HEK293T (cell line): ENCODE measurements around the gene REC8.

Experiments used
- BHLHE40 ChIP-seq: fragments of 450-650 bp; IDR thresholded peaks from 2 replicates; pipeline ENCODE4 v1.6.1; 2016; ENCODE audit warnings: mild to moderate bottlenecking, moderate library complexity, borderline replicate concordance
- ELF4 ChIP-seq: fragments of 450-650 bp; IDR thresholded peaks from 2 replicates; pipeline ENCODE4 v1.6.1; 2017; ENCODE audit warnings: antibody characterized with exemption
- FOXM1 ChIP-seq: fragments of 450-650 bp; IDR thresholded peaks from 2 replicates; pipeline ENCODE4 v1.6.1; 2017; ENCODE audit warnings: mild to moderate bottlenecking, borderline replicate concordance
- NFRKB ChIP-seq: fragments of 450-650 bp; IDR thresholded peaks from 2 replicates; pipeline ENCODE4 v1.6.1; 2016; ENCODE audit warnings: mild to moderate bottlenecking, moderate library complexity
- SP1 ChIP-seq: fragments of 450-650 bp; IDR thresholded peaks from 2 replicates; pipeline ENCODE4 v1.6.1; 2017
- SUZ12 ChIP-seq: fragments of 450-650 bp; IDR thresholded peaks from 2 replicates; pipeline ENCODE4 v1.6.1; 2016; ENCODE audit warnings: mild to moderate bottlenecking

DNA sequence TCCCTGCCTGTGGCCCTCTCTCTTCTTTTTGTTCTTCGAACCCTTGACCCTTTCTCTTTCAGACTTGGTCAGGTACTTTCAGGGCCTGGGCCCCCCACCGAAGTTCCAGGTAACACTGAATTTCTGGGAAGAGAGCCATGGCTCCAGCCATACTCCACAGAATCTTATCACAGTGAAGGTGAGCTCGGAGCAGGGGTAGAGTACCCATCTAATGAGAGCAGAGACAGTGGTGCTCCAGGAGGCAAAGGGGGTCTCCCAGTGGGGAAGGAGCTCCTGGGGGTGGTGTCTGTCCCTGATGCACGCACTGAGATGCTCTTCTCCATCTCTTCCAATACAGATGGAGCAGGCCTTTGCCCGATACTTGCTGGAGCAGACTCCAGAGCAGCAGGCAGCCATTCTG, 6.1 kb upstream of the REC8 start:
- TF ChIP-seq NFRKB (no peak), ELF4 (no peak), SUZ12 (no peak), BHLHE40 (no peak), FOXM1 (no peak), SP1 (no peak)
